Measurements from ENCODE around the gene FBXL4.

GRCh38 chr6:98842342-98843180 lies 105.2 kb downstream of the FBXL4 start:
- no peak for TF ChIP-seq CTCF (IDR thresholded peaks at IDR 0.05)
- no peak for TF ChIP-seq POLR2A (IDR thresholded peaks at IDR 0.05)
